ENCODE results near the gene TSPAN13.

TSPAN13 gene

DNA sequence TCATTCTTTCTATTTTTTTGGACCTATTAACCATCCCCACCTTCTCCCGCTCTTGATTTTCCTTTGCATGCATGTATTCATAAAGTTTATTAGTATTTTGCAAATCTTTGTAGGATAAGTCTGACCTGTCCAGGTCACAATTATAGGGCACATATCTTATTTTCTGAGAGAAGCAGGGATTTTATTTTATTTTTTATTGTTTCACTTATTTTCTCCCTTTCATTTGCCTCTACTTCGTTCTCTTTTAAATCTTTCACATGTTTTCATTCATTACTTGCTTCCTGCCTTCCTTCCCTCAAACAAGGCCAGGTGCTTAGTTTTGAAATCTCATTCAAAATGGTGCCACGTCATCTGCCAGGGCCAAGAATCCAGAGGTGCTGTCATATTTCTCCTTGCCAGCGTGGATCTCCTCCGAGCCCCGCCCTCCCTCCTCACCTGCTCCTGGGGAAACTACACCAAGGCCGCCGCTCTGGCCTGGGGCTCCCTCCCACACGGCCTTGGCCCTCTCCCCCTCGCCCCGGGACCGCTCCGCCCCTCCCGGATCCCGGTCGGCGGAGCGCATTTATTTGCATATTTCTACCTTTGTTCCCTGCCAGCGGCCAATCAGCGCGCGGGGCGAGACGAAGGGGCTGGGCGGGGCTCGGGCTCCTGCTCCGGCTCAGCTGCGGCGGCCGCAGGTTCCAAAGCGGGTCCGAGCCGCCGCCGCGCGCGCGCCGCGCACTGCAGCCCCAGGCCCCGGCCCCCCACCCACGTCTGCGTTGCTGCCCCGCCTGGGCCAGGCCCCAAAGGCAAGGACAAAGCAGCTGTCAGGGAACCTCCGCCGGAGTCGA, at the start of gene TSPAN13:
Gene TSPAN13 (plus strand): TSS at position 654 of the 830 bp plus-strand sequence. CDS start 213 bp downstream, outside the sequence.
- peak; percentile 63 for DNase-seq (ENCODE audit: low spot score)

DNA sequence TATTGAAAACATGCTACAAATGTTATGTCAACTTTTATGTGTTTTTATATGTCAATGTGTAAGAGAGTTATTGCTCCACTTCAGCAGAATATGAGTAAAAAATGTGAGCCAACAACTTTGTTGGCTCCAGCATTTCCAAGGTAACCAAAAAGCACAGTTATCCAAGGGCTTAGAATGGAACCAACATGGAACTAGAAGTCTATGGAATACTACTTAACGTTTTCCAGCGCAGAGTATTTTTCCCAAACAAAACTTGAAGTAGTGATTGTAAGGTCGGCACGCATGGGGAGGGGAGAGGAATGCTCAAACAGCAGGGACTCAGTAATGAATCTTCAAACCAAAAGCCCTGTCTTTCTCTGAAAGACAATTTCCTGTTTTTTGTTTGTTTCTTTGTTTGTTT, 45.0 kb upstream of the TSPAN13 start:
- peak; percentile 20 for DNase-seq (ENCODE audit: low spot score)

DNA sequence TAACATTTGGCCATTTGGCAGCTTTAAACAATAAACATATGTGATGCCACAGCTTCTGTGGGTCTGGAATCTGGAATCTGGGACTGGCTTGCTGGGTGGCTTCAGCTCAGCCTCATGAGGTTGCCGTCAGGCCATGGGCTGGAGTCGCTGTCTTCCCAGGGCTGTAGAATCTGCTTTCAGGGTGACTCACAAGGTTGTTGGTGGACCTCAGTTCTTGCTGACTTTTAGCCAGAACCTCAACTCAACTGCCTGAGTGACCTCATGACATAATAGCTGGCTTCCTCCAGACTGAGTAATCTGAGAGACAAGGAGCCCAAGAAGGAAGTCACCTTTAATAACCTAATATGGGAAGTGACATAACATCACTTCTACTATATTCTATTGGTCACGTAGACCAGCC, 44.6 kb upstream of the TSPAN13 start:
- peak; percentile 91 for DNase-seq (ENCODE audit: low spot score)

DNA sequence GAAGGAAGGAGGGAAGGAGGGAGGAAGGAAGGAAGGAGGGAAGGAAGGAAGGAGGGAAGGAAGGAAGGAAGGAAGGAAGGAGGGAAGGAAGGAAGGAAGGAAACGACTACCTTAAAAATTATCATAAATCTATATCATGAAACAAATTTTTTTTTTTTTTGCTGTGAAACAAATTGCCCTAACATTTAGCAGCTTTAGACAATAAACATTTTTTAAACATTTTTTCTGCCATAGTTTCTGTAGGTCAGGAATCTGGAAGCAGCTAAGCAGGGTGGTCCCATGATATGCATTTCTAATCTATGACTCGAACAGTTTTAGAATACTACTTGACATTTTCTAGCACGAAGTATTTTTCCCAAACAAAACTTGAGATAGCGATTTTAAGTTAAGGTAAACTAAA, 42.9 kb upstream of the TSPAN13 start:
- DNase-seq (ENCODE audit: low spot score): no peak

DNA sequence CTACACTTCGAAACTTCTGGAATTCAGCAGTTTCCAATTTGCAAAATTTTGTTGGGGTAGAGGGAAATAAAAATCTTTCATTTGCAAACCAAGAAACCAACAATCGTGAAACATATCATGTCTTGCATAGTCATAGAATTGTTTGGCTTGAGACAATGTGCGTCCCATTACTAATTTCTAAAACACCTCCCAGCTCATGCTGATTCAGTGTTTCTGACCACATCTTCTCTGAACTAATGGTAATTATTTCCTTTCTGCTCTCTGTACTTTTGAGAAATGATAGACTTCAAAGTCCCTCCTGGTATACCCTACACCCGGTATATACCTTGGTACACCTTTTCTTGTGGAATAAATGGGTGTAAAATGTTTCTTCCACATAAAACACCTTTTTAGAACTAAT, 41.8 kb upstream of the TSPAN13 start:
- DNase-seq (ENCODE audit: low spot score): no peak

DNA sequence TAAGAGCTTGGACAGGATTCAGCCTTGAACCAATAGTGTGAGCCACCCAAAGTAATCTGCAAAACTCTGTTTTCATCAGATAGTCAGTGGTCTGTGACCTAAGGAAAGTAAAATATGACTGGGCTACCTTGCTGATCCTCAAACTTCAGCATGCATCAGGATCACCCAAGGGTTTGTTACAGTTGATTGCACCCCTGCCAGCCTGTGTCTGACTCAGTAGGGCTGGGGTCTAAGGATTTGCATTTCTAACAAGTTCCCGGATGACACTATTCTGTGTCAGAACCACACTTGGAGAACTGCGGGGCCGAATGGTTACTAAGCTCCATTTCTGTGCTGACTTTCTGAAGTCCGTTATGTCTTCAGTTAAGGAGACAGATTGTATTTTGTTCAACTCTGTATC, 40.6 kb upstream of the TSPAN13 start:
- DNase-seq (ENCODE audit: low spot score): no peak

DNA sequence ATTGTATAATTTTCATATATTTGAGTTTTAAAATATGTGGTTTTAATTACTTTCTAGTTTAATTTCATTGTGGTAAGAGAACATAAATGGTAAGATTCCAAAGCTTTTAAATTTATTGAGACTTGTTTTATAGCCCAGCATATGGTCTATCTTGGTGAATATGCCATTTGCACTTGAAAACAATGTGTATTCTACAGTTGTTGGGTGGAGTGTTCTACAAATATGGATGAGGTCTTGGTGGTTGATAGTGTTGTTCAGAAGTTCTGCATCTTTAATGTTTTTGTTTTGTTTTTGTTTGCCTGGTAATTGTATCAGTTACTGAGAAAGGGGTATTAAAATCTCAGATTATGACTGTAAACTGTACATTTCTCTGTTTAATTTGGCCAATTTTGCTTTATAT, 37.6 kb upstream of the TSPAN13 start:
- DNase-seq (ENCODE audit: low spot score): no peak

DNA sequence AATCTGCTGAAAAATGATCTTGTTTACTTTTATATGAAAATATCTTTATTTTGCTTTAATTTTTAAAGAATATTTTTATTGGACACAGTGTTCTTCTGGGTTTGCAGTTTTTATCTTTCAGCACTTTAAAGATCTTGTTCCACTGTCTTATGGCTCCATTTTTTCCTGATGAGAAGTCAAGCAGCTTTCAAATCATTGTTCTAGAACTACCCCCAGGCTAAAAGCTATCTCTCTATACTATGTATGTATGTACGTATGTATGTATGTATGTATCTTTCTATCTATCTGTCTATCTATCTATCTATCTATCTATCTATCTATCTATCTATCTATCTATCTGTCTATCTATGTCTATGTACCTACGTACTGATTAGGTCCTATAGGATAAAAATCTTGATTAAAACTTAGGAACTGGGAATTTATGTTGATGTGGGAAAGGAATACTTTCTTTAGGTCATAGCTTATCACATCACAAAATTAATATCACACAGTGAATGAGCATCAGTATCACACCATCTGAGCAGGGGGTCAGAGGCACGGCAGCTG, 35.4 kb upstream of the TSPAN13 start:
- DNase-seq (ENCODE audit: low spot score): no peak

DNA sequence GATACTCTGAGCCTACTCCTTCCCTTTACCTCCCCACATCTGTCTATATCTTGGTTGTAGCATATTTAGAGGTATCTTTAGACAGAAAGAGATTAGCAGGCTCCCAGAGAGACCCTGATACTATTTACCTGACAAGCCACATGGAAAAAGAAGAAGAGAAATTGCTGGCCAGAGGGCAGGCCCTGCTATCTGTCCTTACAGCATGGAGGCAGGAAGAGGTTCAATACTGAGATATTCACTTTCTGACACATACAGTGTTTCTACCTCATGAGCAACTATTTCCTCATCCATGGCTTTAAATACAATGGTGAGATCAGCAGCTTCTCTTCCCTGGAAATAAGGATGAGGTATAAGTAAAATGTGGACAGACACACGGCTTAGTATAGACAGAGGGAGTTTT, 33.9 kb upstream of the TSPAN13 start:
- DNase-seq (ENCODE audit: low spot score): no peak

DNA sequence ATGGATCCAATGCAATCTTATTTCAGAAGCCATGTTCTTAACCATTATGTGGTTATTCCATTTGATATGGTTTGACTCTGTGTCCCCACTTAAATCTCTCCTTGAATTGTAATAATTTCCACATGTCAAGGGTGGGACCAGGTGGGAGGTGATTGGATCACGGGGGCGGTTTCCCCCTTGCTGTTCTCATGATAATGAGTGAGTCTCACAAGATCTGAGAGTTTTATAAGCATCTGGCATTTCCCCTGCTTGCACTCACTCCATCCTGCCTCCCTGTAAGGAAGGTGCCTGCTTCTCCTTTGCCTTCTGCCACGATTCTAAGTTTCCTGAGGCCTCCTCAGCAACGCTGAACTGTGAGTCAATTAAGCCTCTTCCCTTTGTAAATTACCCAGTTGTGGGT, 32.0 kb upstream of the TSPAN13 start:
- DNase-seq (ENCODE audit: low spot score): no peak

DNA sequence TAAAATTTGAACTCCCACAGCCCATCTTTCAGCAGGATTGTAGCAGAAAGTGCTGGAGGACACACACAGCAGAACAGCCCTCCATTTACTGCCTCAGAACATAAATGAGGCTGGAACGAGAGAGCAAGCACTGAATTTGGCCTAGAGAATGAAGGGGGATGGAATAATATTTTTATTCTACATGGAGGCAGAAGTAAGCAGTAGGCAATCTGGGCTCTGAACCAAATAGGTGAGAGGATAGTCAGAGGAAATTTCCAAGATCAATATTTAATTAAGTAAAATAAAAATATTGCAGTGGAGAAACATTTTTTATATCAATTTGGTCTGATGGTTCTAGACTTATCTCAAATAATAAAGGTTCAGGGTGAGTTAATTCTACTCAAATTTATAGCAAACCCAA, 29.2 kb upstream of the TSPAN13 start:
- no peak for DNase-seq (ENCODE audit: low spot score)

DNA sequence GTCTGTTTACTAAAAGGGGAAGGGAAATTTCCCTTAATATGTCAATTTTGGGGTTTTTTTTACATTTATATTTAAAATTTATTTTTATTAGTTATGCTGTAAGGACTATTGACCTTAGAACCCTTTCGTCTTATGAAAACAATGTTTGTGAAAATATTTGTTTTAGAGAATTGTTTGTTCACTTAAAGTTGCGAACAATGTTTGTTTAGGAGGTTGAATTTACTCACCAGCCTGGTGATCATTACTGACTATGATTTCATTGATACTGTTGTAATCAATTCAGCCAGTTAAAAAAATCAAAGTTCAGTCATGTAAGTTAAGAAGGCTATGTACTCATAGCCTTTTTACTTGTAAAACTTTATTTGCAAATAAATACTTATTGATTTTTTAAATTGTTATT, 27.4 kb upstream of the TSPAN13 start:
- DNase-seq (ENCODE audit: low spot score): no peak

DNA sequence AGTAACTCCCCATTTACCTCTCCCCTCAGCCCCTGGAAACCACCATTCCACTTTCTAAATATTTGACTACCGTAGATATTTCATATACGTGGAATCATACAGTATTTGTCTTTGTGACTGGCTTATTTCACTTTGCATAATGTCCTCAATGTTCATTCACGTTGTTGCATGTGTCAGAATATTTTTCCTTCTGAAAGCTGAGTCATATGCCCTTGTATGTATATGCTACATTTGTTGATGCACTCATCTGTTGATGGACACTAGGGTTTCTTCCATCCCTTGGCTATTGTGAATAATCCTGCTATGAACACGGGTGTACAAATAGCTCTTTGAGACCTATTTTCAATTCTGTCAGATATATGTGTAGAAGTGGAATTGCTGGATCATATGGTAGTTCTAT, 25.8 kb upstream of the TSPAN13 start:
- no peak for DNase-seq (ENCODE audit: low spot score)

DNA sequence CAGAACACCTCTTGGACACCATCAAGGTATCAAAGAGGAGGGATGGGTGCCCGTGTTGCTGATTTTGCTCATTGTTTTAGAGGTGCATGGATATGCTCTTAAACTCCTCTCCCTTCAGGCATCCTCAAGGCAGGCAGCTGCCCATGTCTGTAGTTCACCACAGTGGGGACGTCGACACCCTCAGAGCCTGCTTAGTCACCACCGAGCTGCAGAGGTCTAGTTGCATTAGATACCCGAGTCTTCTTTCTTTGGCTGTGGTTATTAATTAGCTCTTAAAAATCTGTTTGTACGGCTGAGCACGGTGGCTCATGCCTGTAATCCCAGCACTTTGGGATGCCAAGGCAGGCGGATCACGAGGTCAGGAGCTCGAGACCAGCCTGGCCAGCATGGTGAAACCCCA, 24.7 kb upstream of the TSPAN13 start:
- DNase-seq (ENCODE audit: low spot score): no peak

DNA sequence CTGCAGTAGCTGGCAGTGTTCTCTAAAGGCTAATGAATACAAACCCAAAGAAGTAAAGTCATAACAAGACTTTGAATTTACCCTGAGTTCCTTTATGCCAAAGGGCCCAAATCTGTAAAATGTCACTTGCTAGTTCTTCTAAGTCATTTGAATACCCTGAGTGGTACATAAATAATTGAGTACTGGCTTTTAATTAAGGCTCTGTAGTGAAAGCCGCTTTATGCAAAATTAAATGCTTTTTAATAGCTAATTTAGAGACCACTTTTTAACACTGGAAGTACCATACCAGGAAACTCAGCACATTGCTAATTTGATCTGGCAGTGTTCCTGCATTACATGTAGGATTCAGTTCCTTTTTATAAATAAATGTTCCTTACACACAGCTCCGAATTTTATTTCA, 24.0 kb upstream of the TSPAN13 start:
- no peak for DNase-seq (ENCODE audit: low spot score)

DNA sequence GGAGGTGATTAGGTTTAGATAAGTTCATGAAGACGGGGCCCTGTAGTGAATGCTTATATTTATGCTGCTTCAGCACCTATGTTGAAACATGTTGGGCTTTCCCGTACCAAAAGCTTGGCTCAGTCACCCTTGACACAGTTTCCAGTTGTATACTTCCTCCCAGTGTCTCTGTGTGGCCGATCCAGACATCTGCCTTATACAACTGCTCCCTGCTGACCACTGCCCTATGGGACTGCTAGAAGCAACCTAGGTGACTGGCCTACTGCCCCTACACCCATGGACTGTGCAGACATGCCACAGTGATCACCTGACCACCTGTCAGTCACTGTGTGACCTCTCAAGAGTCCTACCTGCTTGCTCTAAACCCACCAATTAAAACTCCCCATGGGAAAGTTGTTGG, 22.6 kb upstream of the TSPAN13 start:
- DNase-seq (ENCODE audit: low spot score): no peak

DNA sequence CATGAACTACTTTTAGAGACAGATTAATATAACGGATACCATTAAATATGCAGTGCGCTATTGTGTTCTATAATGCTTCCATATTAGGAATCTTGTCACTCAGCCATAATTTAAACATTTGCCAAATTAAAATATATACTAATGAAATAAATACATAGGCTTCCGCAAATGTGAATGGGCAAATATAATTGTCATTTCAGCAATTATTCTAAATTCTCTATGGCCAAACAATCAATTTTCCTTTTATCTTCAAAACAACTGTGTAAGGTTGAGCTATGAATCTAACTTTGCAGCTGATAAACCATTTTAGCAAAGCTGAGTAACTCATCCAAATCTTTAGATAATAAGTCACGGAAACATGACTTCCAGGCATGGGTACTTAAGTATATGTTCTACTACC, 20.7 kb upstream of the TSPAN13 start:
- no peak for DNase-seq (ENCODE audit: low spot score)

DNA sequence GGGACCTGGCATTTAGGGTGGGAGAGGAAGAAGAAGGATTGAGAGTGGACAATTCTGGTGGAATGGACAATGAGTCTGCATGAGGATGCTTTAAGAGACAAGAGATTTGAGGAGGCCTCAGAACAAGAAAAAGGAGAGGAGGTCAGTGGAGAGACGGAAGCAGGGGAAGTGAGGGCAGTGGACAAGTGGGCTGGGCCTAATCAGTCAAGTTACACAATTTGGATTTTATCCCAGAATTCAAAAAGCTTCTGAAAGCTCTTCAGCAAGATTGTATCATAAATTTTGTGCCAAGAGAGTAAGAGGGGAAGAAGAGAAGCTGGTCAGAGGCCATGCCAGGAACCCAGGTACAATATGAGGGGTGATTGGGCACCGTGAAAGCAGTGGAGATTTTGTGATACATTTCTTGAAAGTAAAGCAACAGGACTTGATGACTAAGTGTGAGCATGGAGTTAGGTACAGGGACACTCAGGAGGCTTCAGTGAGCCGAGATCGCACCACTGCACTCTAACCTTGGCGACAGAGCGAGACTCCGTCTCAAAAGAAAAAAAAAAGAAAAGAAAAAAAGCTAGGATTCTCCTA, 19.3 kb upstream of the TSPAN13 start:
- DNase-seq (ENCODE audit: low spot score): no peak

DNA sequence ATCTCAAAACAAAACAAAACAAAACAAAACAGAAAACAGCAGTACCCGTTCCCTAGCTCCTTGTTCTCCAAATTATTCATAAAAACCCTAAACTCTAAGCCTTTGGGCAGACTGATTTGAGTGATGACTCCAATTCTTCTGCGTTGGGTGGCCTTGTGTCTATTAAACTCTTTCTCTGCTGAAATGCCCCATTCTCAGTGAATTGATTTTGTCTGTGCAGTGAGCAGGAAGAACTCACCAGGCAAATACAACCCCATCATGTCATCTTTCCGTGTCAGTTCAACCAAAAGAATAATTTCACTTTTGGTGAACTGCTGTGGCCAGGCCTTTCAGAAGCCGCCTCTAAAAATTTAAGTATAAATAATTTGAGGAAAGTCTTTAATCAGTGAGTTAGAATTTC, 18.5 kb upstream of the TSPAN13 start:
- DNase-seq (ENCODE audit: low spot score): no peak

DNA sequence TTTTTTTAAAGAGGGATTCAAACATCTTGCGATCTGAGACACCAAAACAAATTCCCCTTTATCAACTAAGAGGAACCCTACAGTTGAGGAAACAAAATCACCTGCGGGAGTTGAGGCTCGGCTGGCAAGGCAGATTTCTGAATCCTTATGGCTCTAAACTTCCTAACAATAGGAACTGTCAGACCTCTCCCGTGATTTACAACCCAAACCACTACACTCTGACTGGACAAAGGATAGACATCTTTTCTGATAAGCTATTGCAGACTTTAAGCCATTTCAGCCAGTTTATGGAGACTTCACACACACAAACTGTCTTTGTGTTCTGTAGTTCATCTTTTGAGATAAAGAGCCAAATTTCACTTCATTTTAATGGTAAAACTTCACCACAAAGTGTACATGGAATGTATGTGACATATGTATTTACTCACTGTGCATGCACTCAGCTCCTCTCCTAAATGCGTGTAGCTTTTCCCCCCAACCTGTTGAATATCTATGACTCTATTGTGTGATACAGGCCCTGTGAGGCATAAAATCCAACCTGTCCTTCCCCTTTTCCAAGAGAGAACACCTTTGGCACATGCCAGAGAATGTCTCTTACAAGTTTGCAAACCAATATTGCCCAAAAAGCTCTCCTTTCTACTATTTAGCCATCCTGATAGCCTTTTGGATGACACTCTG, 15.4 kb upstream of the TSPAN13 start:
- DNase-seq (ENCODE audit: low spot score): no peak

DNA sequence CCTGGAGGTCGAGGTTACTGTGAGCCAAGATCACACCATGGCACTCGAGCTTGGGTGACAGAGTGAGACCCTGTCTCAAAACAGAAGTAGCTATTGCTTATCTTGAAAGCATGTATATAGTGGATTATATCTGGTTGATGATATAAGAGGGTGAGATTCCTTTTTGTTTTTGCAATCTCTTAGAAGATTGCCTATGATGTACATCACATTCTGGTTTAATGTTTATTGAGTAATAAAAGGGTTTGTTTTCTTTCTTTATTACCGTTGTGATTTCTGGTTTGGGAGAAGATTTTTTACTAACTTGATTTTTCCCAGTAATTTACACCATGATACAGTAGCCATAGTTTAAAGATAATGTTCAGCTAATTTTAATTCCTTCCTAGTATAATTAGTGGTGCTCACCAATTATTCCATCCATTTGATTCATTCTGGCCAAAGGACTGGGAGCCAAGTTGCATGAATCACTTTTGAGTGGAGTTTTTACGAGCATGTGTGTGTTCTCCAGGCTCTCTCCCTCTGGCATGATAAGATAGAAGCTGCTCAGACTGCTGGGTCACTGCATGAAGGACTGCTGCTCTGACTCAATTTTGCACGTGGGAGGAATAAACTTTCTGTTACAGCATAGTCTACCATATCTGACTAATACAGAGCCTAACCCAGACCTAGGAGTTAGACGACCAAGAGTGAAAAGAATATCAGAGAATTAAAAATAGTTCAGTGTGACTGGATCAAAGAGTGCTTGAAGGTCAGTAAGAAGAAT, 13.5 kb upstream of the TSPAN13 start:
- peak; percentile 93 for DNase-seq (ENCODE audit: low spot score)

DNA sequence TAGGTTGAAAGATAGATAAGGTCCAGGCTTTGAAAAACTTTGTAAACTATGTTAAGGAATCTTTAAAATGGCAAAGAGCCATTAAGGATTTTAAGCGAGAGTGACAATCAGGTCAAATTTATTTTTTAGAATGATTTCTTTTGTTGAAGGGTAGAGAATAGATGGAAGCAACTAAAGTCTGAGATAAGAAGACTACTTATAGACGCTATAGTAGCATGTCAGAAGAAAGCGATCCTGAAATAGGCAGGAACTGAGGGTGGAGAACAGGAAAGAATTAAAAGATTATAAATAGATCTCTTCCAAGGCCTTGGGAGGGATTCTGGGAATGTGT, 13.0 kb upstream of the TSPAN13 start:
- no peak for DNase-seq (ENCODE audit: low spot score)
